ENCODE results near the gene SDS.

SDS gene

DNA sequence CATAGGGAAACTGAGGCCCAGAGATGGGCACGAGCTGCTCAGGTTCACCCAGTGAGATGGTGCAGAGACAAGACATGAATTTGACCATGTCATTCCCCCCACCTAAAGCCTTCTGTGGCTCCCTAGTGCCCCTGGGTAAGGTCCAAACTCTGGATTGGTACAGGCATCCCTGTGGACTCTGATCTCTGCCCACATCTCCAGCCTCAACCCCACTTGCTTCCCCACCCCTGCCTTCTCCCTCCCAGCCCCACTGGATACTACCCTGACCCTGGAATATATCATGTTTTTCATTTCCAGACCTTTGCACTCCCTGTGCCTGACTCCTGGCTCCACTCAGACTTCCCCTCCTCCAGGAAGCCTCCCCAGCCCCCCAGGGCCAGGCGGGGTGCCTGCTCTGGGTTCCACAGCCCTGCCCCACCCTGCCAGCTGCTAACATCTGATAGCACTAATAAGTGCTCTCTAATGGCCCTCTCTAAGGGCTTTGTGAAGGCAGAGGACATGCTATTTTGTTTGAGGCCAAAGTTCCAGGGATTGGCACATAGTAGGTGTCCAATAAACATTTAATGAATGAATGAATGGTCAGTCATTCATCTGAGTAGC is 17.4 kb upstream of the SDS start:
- H3K9me2 ChIP-seq (ENCODE audit: low read depth, low read length) = no peaks in the 10 kb centered on the region
- no peak overlapping the region for H3K9ac ChIP-seq (ENCODE audit: low read length)
- H3K27me3 ChIP-seq (ENCODE audit: insufficient read depth, low read length) = no peaks in the 10 kb centered on the region
- H3K9me3 ChIP-seq (ENCODE audit: low read length) = no peaks in the 10 kb centered on the region
- peaks cover 14% of the 10 kb centered on the region for H3K4me1 ChIP-seq (ENCODE audit: insufficient read depth, low read length, severe bottlenecking)
- H4K20me1 ChIP-seq (ENCODE audit: insufficient read depth, low read length) = no peaks in the 10 kb centered on the region
- H3K4me2 ChIP-seq (ENCODE audit: low read length) = no peak overlapping the region
- H2AFZ ChIP-seq (ENCODE audit: low read length) = no peak overlapping the region
- no peak overlapping the region for H3K4me3 ChIP-seq (ENCODE audit: low read depth, low read length, poor library complexity, severe bottlenecking)
- H3F3A ChIP-seq (ENCODE audit: insufficient read depth, low read length) = no peaks in the 10 kb centered on the region
- no peaks in the 10 kb centered on the region for H3K36me3 ChIP-seq (ENCODE audit: insufficient read depth, low read length)
- no peak for TF ChIP-seq EZH2 (IDR thresholded peaks at IDR 0.05; ENCODE audit: borderline replicate concordance, low read length)
- TF ChIP-seq CTCF (IDR thresholded peaks at IDR 0.05; ENCODE audit: low read length) = no peak
- H3K79me2 ChIP-seq (ENCODE audit: insufficient read depth, low read length) = no peaks in the 10 kb centered on the region
- no peak overlapping the region for H3K27ac ChIP-seq (ENCODE audit: low read depth, low read length, poor library complexity, severe bottlenecking)

DNA sequence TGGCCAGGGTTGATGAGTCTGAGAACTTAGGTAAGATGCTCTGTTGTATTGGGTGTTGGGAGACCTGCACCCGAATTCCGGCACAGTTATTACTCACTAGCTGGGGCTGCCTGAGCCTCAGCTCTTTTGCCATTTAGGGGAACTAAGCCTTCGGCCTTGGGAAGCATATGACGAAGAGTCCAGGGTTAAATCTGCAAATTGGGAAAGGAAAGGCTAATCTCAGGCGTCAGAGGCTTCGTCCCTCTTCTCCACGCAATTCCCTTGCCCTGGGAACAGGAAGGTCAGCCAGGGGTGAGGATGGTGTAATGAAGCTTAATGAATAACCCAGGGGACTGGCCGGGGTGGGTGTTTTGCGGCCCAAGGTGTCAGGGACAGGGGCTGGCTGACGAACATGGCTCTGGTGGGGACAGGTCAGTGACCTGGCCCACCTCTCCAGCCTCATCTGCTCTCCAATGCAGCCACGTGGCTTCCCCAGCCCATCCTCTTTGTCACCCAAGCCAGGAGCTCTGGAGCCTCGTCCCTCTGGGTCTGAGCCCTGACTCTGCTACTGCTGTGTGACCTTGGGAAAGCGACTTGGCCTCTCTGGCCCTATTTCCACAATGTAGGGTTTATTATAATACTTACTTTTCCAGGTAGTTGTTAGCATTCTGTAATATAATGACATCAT is 14.7 kb upstream of the SDS start:
- H3K9me3 ChIP-seq (ENCODE audit: low read length) = no peaks in the 10 kb centered on the region
- no peaks in the 10 kb centered on the region for H3K79me2 ChIP-seq (ENCODE audit: insufficient read depth, low read length)
- no peaks in the 10 kb centered on the region for H3F3A ChIP-seq (ENCODE audit: insufficient read depth, low read length)
- H3K9ac ChIP-seq (ENCODE audit: low read length) = no peak overlapping the region
- peaks cover 13% of the 10 kb centered on the region for H3K4me1 ChIP-seq (ENCODE audit: insufficient read depth, low read length, severe bottlenecking)
- no peaks in the 10 kb centered on the region for H4K20me1 ChIP-seq (ENCODE audit: insufficient read depth, low read length)
- H3K4me3 ChIP-seq (ENCODE audit: low read depth, low read length, poor library complexity, severe bottlenecking) = no peak overlapping the region
- H2AFZ ChIP-seq (ENCODE audit: low read length) = no peak overlapping the region
- no peaks in the 10 kb centered on the region for H3K36me3 ChIP-seq (ENCODE audit: insufficient read depth, low read length)
- no peaks in the 10 kb centered on the region for H3K27me3 ChIP-seq (ENCODE audit: insufficient read depth, low read length)
- no peak overlapping the region for H3K27ac ChIP-seq (ENCODE audit: low read depth, low read length, poor library complexity, severe bottlenecking)
- no peaks in the 10 kb centered on the region for H3K9me2 ChIP-seq (ENCODE audit: low read depth, low read length)
- H3K4me2 ChIP-seq (ENCODE audit: low read length) = no peak overlapping the region
- TF ChIP-seq EZH2 (IDR thresholded peaks at IDR 0.05; ENCODE audit: borderline replicate concordance, low read length) (no peak), CTCF (IDR thresholded peaks at IDR 0.05; ENCODE audit: low read length) (no peak)

GRCh38 chr12:113416091-113416754 is 12.5 kb upstream of the SDS start:
- no peak overlapping the region for H2AFZ ChIP-seq (ENCODE audit: low read length)

More at GRCh38 chr12:113416091-113416754, 12.5 kb upstream of the SDS start:
- Histone ChIP-seq H3K9me3 (ENCODE audit: low read length) (no peaks in the 10 kb centered on the region), H3K4me1 (ENCODE audit: insufficient read depth, low read length, severe bottlenecking) (peaks cover 3% of the 10 kb centered on the region), H3K4me3 (ENCODE audit: low read depth, low read length, poor library complexity, severe bottlenecking) (no peak overlapping the region), H3K79me2 (ENCODE audit: insufficient read depth, low read length) (no peaks in the 10 kb centered on the region), H3F3A (ENCODE audit: insufficient read depth, low read length) (no peaks in the 10 kb centered on the region), H3K27me3 (ENCODE audit: insufficient read depth, low read length) (no peaks in the 10 kb centered on the region), H3K36me3 (ENCODE audit: insufficient read depth, low read length) (no peaks in the 10 kb centered on the region), H3K27ac (ENCODE audit: low read depth, low read length, poor library complexity, severe bottlenecking) (no peak overlapping the region), H3K4me2 (ENCODE audit: low read length) (no peak overlapping the region), H3K9me2 (ENCODE audit: low read depth, low read length) (no peaks in the 10 kb centered on the region), H4K20me1 (ENCODE audit: insufficient read depth, low read length) (no peaks in the 10 kb centered on the region), H3K9ac (ENCODE audit: low read length) (no peak overlapping the region)
- TF ChIP-seq CTCF (IDR thresholded peaks at IDR 0.05; ENCODE audit: low read length) = no peak
- no peak for TF ChIP-seq EZH2 (IDR thresholded peaks at IDR 0.05; ENCODE audit: borderline replicate concordance, low read length)
